ENCODE data around the gene CAMTA2.

CAMTA2 gene

DNA sequence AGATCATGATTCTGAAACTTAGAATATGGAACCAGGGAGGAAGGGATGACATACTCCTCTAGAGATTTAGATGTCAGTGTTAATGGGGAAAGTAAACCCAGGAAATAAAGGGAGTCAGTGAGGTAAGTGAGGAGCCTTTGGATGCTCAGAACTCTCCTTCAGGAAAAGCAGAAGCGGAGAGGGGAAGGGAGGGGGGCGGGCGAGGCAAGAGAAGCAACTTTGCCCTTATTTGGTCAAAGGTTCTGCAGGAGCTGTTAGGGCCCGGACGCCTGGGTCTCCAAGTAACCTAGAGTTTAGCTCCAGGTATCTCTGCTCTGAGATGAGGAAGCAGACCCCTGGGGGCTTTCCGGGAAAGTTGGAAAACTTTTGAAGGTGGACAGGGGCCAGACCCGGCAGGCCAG lies 40.5 kb downstream of the CAMTA2 start:
- TF ChIP-seq, protein P1, sequence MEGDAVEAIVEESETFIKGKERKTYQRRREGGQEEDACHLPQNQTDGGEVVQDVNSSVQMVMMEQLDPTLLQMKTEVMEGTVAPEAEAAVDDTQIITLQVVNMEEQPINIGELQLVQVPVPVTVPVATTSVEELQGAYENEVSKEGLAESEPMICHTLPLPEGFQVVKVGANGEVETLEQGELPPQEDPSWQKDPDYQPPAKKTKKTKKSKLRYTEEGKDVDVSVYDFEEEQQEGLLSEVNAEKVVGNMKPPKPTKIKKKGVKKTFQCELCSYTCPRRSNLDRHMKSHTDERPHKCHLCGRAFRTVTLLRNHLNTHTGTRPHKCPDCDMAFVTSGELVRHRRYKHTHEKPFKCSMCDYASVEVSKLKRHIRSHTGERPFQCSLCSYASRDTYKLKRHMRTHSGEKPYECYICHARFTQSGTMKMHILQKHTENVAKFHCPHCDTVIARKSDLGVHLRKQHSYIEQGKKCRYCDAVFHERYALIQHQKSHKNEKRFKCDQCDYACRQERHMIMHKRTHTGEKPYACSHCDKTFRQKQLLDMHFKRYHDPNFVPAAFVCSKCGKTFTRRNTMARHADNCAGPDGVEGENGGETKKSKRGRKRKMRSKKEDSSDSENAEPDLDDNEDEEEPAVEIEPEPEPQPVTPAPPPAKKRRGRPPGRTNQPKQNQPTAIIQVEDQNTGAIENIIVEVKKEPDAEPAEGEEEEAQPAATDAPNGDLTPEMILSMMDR (IDR thresholded peaks at IDR 0.05): no peak

DNA sequence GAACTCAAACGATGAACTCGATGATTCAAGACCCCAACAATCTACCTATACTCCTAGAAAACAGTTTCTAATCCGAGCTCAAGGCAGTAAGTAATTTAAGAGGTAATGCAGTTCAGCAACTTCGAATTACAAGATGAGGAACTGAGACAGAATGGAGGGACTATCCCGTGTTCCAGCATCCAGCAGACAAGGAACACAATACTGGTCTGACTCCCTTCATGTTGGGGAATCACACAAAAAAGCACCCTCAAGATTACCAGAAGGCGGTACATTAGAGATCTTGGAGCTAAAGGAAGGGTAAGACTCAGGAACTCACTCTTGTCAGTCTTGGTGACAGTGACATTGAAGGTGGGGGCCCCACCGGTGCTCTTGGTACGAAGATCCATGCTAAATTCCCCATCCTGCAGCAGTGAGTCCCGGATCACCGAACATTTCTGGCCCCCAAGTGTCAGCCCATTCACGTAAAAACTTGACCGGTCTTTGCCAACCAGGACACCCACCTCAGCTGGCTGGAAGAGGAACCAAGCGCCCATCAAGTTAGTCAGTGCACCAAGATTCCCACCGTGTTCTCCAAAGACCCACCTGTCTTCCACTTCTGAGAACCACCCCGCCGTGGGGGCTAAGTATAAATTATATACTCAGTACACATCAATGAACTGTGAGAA lies 41.0 kb downstream of the CAMTA2 start:
- TF ChIP-seq, protein P1 (IDR thresholded peaks at IDR 0.05): no peak

DNA sequence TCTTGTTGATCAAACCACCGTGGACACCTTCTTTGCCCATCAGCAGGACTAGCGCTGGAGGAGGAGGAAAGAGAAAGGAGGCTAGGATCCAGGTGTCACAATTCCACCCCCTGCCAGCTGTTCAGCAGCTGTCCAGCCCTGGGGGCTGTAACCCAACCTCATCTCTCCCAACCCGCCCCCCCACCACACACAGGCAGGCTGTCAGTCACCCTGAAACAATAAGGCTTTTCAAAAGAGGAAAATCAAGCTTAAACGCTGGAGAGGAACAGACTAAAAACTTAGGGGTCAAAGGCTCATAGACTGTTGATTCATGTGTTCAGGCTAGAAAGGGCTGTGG lies 41.6 kb downstream of the CAMTA2 start:
- TF ChIP-seq, protein P1 (IDR thresholded peaks at IDR 0.05): no peak

DNA sequence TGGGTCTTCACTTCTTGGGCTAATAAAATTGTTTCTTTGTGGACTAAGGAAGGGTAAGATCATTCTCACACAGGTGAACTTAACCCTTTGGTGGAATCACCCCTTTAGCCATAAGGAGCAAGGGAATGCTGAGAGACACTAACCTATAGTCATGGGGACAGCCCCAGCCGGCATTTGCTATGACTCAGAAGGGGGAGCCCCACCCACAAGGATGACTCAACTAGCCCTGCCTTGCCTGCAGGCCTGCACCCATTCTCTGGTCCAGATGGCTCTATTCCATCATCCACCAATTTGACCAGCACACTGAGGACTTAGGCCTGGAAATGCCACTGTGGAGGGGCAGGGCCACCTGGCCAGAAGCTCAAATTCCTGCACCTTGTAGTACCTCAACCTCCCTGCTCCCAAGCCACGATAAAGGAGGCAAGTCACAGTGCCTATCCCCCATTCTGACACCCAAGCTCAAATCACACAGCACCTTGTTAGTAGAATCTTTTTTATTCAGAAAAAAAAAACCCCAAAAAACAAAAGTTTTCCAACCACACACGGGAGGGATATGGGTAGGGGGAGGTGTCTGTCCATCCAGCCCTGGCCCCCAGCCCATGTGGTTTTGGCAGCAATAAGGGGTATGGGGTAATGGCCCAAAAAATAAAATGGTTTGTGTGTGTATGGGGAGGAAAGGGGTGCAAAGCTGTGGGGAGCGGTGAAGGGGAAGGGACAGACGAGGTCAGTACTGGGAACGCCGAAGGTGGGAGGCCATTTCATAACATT lies 42.1 kb downstream of the CAMTA2 start:
- TF ChIP-seq, protein P1 (IDR thresholded peaks at IDR 0.05): no peak

DNA sequence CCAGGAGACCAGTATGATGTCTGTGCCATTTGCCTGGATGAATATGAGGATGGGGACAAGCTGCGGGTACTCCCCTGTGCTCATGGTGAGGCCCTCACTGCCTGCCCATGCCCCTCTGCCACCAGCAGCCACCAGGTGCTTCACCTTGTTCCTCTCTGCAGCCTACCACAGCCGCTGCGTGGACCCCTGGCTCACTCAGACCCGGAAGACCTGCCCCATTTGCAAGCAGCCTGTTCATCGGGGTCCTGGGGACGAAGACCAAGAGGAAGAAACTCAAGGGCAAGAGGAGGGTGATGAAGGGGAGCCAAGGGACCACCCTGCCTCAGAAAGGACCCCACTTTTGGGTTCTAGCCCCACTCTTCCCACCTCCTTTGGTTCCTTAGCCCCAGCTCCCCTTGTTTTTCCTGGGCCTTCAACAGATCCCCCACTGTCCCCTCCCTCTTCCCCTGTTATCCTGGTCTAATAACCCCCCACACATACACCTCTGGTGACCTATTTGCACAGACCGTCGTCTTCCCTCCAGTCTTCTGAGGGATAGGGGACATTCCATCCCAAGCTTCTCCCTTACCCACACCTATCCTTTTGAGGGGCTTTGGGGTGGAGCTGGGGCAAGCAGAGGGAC lies 42.8 kb downstream of the CAMTA2 start:
- TF ChIP-seq, protein P1 (IDR thresholded peaks at IDR 0.05): no peak

DNA sequence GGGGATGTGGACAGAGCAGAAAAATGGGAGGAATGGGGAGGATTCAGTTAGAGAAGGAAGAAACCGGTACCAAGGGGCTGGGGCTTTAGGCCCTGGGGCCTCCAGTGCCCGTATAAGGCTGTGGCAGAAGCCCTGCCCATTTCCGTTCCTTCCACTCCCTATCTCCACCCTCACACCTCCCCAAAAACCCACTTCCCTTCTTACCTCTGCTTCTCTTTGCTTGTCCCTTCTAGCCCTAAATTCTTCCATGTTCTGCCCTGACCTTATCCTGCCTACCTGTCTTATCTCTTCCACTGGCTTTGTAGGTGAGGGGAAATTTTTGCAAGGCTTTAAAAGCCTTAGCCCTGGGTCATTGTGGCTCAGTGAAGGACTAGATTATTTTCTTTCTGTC lies 43.3 kb downstream of the CAMTA2 start:
- TF ChIP-seq, protein P1 (IDR thresholded peaks at IDR 0.05): no peak

DNA sequence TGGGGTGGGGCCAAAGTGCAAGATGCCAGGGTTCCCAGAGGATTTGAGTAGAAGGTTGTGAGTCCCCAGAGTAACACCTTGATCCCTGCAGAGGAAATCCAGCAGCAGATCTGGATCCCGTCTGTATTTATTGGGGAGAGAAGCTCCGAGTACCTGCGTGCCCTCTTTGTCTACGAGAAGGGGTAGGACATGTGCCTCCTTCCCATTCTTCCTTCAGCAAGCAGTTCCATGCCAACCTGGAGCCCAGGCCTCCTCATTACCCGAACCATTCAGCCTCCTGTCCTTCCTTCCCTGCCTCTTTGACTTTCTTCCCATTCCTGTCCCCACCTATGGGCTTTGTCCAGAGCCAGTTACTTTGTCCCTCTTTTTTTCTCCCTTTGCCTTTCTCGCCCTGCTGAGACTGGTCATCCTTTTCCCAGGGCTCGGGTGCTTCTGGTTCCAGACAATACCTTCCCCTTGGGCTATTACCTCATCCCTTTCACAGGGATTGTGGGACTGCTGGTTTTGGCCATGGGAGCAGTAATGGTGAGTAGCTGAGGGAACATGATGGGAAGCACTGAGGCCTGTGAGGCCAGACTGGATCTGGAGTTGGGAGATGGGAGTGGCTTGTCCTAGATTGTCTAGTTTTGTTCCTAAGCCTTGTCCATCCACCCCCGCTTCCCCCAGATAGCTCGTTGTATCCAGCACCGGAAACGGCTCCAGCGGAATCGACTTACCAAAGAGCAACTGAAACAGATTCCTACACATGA lies 44.5 kb downstream of the CAMTA2 start:
- TF ChIP-seq, protein P1 (IDR thresholded peaks at IDR 0.05): no peak

All from LNCAP (cell line).